ENCODE data around the gene COL27A1.
A peak's percentile ranks its signal among the peaks of the same experiment; 100 is the strongest.

Gene COL27A1

DNA sequence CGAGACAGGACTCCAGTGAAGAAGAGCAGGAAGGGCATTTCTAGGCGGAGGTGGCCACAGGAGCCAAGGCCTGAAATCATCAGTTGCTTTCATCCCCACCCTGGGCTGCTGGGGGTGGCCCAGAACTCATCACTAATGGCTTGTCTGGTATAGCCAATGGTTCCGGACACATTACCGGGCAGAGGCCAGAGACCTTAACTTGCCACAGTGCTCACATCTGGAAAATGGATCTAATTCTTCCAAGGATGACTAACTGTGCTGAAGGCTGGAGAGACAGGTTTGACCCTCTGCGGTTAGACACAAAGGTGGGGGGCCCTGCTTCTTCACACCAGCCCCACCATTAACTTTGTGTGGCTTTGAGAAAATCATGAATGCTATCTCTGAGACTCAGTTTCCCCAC, 6.2 kb upstream of the COL27A1 start:
- no peak for DNase-seq (ENCODE audit: low read depth)

DNA sequence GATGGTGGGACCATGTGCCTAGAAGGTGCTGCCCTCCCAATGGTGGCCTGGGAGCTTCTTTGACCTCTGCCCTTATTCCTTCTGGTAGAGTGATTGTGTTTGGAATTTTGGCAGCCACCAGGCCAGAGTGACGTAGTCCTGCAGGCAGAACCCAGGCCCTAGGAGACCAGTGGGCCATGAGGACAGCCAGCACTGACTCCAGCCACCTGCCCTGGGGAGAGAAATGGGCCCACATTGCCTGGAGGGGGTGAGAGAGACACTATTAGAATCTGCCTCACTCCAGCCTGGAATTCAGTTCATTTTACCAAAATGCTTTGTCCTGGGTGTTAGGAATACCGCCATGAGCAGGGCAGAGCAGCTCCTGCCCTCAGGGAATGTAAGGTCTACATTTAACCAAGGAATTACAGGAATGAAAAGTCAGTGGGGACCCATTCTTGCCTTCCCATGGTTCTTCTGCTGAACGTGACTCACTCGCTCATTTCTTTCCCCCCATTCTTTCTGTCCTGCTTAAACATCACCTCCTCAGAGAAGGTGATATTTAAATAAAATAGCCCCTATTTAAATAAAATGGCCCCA, 5.5 kb upstream of the COL27A1 start:
- peak; percentile 26 for DNase-seq (ENCODE audit: low read depth)

GRCh38 chr9:114150608-114151007, 4.7 kb upstream of the COL27A1 start:
- DNase-seq (ENCODE audit: low read depth) = no peak

- no peak for DNase-seq (ENCODE audit: low read depth)
These were observed 3.8 kb upstream of the COL27A1 start for GRCh38 chr9:114151426-114151956.

- DNase-seq (ENCODE audit: low read depth) = peak; percentile 49
These were observed 1.4 kb upstream of the COL27A1 start for GRCh38 chr9:114153761-114154599.

- DNase-seq (ENCODE audit: low read depth) = no peak
These were observed 686 bp upstream of the COL27A1 start for GRCh38 chr9:114154600-114155102.

GRCh38 chr9:114155995-114156656, 789 bp downstream of the COL27A1 start:
- peak; percentile 60 for DNase-seq (ENCODE audit: low read depth)

- peak; percentile 81 for DNase-seq (ENCODE audit: low read depth)
These were observed 1.5 kb downstream of the COL27A1 start for GRCh38 chr9:114156657-114157421.

- DNase-seq (ENCODE audit: low read depth) = peak; percentile 68
These were observed 2.3 kb downstream of the COL27A1 start for GRCh38 chr9:114157516-114158176.

DNA sequence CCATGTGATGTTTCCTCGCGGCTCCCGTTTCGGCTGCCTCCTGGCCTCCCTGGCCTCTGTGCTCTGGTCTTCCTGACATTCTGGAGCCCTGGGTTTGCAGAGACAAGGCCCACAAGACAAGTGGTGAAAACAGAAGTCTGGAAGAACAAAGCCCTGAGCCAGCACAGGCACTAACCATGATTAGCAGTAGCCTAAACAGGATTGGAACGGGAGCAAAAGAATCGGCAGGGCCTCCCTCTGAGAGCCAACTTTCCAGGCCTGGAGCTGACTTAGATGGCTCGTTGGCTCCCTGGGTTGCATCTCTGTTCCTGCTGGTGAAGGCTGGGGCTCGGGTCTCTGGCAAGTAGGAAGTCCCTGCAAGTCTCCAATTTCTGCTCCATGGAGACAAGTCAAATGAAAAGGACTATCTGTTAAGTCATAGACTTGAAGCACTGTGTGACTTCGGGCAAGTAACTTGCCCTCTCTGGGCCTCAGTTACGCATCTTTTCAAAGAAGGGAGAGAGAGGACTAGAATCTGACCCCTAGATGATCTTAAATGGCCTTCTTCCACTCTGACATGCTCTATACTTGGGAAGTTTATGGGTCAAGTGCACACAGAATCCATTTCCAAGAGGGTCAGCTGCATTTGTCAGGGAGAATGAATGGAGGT, 3.3 kb downstream of the COL27A1 start:
- no peak for DNase-seq (ENCODE audit: low read depth)

DNA sequence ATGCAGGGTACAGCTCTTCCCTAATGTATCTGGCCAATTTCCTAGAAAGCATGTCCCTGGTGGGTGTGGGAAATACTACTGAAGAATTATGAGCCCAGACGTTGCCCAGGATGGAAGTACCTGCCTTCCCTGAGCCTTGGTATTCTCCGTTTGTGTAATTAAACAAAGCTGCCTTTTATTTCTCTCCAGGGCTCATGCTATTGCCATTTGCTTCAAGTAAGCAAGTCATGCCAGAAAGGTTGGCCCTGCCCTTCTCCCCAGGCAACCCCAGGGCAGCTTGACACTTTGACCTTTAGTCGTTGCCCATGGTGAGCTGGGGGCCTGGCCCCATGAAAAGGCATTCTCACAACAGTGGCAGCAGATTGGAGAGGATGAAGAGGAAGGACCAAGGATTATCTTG, 4.4 kb downstream of the COL27A1 start:
- DNase-seq (ENCODE audit: low read depth) = no peak

DNA sequence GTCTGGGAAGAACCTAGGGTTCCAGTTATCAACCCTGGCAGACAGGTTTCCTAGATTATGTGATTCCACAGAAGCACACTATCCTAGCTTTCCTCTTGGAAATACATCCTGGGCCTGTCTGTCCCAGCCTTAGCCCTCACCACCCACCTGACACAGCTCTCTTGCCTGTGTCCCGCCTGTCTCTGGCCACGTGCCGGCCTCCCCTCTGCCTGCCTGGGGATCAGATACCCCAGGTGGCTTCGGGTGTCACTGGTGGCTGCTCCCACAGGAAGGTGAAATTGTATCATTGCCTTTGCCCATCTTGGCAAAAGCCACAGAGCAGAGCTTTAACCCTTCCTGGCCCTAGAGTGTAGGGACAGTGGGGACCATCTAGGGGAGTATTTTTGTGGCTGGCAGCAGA, 6.2 kb downstream of the COL27A1 start:
- no peak for DNase-seq (ENCODE audit: low read depth)

DNA sequence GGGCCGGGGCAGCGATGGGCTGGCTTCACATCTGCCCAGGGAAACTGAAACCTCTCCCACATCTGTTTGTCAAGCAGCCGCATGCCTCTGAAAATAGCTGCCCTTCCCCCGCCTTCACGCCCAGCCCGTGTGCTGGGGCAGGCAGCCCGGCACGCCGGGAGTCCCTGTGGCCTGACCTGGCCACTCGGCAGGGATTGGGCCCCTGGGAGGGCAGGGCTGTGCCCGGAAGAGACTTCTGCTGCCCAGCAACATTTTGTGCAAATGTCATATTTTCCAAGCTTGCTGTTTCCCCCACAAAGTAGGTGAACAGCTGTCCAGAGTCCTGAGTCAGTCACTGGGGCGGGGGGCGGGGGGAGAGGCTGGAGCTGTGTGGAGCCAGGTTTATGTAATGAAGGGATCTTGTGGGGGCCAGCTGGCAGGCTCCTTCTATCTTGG, 8.2 kb downstream of the COL27A1 start:
- DNase-seq (ENCODE audit: low read depth) = peak; percentile 36

DNA sequence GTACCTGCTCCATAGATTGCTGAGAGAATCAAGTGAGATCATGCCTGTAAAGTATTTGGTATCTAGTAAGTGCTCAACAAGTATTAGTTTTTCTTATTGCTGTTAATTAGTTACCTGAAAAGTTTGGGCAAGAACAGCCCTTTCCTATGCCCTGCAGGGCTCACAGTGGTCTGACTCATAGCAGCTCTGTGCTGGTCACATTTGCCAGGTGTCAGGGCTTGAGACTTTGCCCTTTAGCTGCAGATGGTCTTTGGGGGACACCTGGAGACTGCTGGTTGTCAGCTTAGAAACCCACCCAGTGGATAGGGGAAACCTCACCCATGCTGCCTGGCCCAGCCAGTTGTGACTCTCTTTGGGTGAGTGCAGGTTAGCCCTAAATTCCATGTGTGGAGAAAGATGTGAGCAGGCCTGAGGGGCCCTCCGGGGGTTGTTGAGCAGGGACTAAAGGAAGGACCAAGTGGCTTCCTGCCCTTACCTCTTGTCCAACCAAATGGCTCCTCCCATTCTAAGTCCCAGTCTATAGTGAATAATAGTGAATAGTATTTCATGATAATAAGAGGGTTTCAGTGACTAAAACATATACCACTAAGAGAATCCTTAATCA, 9.0 kb downstream of the COL27A1 start:
- DNase-seq (ENCODE audit: low read depth) = no peak

DNA sequence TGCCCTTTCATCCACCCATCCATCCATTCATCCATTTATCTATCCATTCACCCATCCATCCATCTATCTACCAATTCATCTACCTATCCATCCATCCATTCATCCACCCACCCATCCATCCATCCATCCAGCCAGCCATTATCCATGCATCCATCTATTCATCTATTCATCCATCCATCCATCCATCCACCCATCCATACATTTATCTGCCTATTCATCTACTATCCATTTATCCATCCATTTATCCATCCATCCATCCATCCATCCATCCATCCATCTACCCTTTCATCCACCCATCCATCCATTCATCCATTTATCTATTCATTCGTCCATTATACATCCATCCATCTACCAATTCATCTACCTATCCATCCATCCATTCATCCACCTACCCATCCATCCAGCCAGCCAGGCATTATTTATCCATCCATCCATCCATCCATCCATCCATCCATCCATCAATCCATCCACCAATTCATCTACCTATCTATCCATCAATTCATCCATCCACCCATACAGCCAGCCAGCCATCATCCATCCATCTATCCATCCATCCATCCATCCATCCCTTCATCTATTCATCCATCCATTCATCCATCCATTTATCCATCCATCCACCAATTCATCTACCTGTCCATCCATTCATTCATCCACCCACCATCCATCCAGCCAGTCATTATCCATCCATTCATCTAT, 10.2 kb downstream of the COL27A1 start:
- no peak for DNase-seq (ENCODE audit: low read depth)

- no peak for DNase-seq (ENCODE audit: low read depth)
These were observed 10.8 kb downstream of the COL27A1 start for GRCh38 chr9:114166103-114166470.

DNA sequence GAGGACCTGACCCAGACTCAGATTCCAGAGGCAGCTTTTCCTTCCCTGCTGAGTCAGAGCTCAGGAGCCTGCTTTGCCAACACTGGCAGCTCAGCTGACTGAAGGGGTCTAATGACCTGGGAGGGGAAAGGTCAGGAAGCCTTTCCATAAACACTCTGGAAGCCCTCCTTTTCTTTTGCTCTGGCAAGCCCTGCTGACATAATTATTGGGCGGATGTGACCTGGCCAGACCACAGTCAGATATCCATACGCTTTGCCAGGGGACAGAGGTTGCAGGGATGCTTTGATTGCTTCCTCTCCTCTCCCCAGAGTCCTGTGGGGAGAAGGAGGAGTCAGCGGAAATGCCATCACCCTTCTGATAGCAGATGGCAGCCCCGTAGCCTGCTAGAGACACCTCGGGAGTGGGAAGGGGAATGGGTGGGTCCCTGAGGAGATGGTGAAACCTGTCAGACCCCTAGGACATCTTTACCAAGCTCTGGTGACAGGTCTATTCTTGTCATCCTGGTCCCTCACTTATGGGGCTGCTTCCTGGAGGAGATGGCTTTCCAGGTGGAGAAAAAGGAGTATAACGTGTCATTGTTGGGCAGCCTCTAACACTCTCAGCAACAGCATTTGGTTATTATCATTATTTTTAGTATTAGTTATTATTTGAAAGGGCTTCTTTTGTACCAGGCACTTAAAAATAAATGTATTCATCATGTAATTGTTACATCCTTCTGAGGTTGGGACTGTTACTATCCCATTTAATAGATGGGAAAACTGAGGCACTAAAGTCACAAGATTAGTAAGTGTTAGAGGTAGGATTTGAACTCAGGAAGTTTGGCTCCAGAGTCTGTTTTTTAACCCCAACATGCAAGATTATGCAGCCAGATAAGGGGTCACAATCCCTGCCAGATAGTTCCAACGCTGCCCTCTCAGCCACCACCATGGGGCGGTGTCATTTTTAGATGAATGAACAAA, 11.6 kb downstream of the COL27A1 start:
- DNase-seq (ENCODE audit: low read depth) = no peak

DNA sequence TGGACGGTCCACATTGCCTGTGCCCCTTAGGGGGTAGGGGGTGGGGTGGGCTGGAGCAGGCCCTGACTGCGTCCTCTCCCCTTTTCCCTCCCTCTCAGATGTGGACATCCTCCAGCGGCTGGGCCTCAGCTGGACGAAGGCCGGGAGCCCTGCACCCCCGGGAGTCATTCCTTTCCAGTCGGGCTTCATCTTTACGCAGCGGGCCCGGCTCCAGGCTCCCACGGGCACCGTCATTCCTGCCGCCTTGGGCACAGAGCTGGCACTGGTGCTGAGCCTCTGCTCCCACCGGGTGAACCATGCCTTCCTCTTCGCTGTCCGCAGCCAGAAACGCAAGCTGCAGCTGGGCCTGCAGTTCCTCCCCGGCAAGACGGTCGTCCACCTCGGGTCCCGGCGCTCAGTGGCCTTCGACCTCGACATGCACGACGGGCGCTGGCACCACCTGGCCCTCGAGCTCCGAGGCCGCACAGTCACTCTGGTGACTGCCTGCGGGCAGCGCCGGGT, 12.3 kb downstream of the COL27A1 start:
- no peak for DNase-seq (ENCODE audit: low read depth)
